GM18526 (cell line): ENCODE results near the gene NRG3.

Experiments used
- POLR2A ChIP-seq: IDR thresholded peaks from 3 replicates; pipeline ENCODE4 v1.6.1; 2011; ENCODE audit not compliant: insufficient read length; ENCODE audit errors: extremely low read depth

Gene NRG3

DNA sequence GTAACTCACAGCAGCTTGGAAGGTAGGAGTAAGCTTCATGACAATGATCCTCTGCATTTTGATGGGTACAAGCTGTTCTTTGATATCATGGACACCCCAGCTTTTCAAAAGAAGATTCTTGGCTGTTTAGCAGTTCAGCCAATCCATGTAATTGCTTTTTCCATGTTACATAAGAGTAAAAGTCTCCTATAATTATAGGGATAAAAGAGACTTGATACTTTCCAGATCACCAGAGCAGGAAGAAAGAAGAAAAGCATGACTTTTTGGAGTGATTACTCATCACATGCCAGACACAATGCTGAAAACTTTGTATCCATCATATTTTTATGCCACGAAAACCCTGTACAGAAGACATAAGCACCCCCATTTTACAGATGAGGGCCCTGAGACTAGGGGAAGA is 1049.7 kb downstream of the NRG3 start:
- TF ChIP-seq POLR2A = no peak

GRCh38 chr10:82925547-82925946 is 1050.6 kb downstream of the NRG3 start:
- TF ChIP-seq POLR2A = no peak

- TF ChIP-seq POLR2A = no peak
These were observed 1057.5 kb downstream of the NRG3 start for GRCh38 chr10:82932451-82932850.

GRCh38 chr10:82934429-82934828 is 1059.4 kb downstream of the NRG3 start:
- TF ChIP-seq POLR2A = no peak

DNA sequence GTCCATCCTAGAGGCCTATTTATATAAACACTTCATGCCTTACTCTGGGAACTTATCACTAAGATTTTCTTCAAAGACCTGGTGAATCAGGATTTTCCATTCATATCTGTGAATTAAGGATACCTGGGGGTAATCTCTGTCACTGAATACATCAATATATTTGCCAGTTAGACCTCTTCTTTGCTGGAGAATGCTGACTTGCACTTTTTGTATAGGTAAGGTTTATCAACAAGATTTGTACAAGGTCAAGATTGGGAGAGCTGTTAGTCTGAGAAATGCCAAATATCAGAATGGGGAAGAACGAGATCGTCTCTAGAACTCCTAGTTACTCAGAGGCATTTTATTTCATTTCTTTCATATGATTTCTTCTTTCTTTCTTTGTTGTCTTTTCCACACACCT is 1060.0 kb downstream of the NRG3 start:
- TF ChIP-seq POLR2A = no peak

DNA sequence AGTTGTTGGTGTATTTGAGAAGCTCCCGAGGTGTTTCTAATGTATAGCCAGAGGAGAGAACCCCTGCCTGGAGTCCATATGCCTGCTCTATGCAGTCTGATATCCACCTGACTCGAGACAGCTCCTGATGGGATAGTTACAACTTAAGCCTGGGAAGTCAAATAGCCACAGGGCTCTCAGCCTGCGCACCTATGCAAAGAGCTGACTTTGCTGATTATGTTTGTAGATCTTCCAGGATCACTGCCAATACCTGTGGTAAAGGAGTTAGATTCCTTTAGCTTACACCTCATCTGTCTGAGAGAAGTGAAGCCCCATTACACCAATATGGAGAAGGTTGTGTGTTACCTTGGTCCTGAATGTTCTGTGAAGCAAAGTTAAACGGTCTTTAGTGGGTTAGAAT is 1063.3 kb downstream of the NRG3 start:
- TF ChIP-seq POLR2A = no peak

- TF ChIP-seq POLR2A = no peak
These were observed 1067.5 kb downstream of the NRG3 start for GRCh38 chr10:82942286-82943099.

DNA sequence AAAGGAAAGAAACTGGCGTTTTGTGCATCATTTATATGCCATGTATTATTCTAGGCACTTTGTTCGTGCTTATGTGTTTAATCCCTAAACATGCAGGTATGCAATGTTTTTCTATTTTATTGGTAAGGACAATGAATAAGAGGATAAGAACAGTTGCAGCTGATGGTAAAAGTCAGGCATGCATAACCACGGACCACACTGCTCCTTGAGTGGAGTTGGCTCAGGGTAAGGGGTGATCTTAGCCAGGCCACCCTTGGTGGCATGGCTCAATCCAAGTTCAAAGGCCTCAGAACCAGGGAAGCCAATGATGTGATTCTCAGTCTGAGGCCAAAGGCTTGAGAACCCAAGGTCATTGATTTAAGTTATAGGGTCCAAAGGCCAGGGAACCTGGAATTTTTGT is 1068.1 kb downstream of the NRG3 start:
- no peak for TF ChIP-seq POLR2A

- no peak for TF ChIP-seq POLR2A
These were observed 1075.0 kb downstream of the NRG3 start for GRCh38 chr10:82949816-82950575.

- no peak for TF ChIP-seq POLR2A
These were observed 1078.3 kb downstream of the NRG3 start for GRCh38 chr10:82953331-82953730.

GRCh38 chr10:82953909-82954308 is 1078.9 kb downstream of the NRG3 start:
- TF ChIP-seq POLR2A = no peak

DNA sequence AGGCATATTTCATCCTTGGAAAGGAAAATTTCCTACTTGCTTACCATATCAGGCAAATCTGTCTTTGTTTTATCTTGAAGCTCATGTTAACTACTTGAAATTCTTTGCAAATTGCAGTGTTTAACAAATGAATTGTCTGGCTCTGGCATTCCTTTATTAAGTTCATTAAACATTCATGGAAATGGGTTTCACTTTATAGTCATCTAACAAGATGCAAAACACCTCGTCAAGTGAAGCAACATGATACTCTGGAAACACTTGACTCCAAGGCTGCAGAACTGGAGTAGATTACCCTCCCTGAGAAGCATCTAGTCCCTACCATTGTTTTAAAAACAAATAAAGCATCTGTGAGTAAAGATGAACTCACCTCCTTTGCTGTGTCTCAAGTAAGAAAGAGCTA is 1086.9 kb downstream of the NRG3 start:
- TF ChIP-seq POLR2A = no peak

GRCh38 chr10:82966130-82966529 is 1091.1 kb downstream of the NRG3 start:
- TF ChIP-seq POLR2A = no peak

DNA sequence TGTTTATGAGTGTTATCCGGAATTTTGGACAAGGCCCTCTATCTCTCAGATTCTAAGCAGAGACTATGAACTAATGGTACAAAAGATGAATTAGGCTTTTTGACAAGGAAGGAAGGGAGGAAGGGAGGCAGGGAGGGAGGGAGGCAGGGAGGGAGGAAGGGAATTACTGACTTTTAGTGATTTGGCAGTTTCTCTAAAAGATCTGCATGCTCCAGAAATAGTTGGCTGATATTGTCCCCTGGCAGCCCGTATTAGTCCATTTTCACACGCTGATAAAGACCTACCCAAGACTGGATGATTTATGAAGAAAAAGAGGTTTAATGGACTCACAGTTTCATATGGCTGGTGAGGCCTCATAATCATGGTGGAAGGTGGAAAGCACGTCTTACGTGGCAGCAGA is 1093.5 kb downstream of the NRG3 start:
- no peak for TF ChIP-seq POLR2A

DNA sequence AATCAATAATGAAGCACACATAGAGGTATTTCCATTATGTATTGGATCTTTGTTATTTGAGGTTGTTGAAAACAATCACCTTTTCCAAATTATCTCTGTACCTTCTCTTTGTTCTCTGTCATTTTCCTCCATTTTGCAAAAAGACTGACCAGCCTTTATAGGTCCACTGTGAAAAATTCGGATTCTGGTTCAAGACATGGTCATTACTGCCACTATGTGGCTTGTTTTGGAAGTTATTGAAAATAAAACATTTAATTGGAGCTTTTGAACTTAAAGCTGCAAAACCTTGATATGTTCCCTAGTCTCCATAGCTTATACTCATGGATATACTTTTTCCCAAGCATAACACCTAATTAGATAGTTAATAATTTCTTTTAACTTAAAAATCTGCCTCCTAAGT is 1094.4 kb downstream of the NRG3 start:
- no peak for TF ChIP-seq POLR2A

DNA sequence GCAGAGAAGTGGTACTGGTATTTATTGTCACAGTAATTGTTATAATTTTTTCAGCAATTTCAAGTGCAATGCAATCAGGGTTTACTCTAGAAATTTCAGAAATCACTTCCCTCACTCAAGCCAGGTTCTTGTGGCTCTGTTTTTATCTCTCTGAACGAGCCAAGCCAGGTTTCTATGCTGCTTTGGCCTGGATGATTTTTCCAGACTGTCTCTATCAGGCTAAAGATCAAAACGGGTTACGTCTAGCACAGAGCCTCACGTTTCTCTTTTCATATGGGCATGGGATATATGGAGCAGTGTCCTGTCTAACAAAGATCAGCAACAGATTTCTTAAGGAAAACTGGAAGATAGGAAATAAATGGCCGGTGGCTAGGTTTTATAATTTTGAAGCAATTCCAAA is 1105.3 kb downstream of the NRG3 start:
- TF ChIP-seq POLR2A = no peak
